Measurements from ENCODE around the gene FAM229A. TPM values are rescaled to one million over a fixed set of nuclear protein-coding genes. Genes with fewer than 3 reads are reported as not detected.

The FAM229A gene
- total and polyA plus RNA-seq, 9 of the 15 experiments (the other 6 are each of a cell fraction or from before 2014, with no cell fraction given): 0.04 to 21.6 (median 7.4) TPM

- TF ChIP-seq PHF8 (IDR thresholded peaks at IDR 0.05; ENCODE audit: borderline replicate concordance, low read length): no peak
- TF ChIP-seq ZNF354B (CRISPR knock-in tag; IDR thresholded peaks at IDR 0.05): no peak
- no peak for TF ChIP-seq CGGBP1 (CRISPR knock-in tag; IDR thresholded peaks at IDR 0.05)
- no peak for TF ChIP-seq HMGN3 (IDR thresholded peaks at IDR 0.05; ENCODE audit: borderline replicate concordance, extremely low read depth, insufficient read length, low read depth, low read length)
- TF ChIP-seq ASH1L (IDR thresholded peaks at IDR 0.05; ENCODE audit: borderline replicate concordance, low read depth, partially characterized antibody): no peak
- TF ChIP-seq ZBTB11 (CRISPR knock-in tag; IDR thresholded peaks at IDR 0.05): no peak
- no peak for TF ChIP-seq PPARD (CRISPR knock-in tag; IDR thresholded peaks at IDR 0.05)
- no peak for TF ChIP-seq ILF3 (IDR thresholded peaks at IDR 0.05; ENCODE audit: borderline replicate concordance)
- 0 out of 2 replicates have a peak, but pooled peaks have one; percentile 27 for TF ChIP-seq SMAD4 (CRISPR knock-in tag; conservative IDR thresholded peaks at IDR 0.05)
- TF ChIP-seq MECOM (CRISPR knock-in tag; IDR thresholded peaks at IDR 0.05): no peak
- TF ChIP-seq NUFIP1 (IDR thresholded peaks at IDR 0.05; ENCODE audit: partially characterized antibody): no peak
- no peak for TF ChIP-seq DIDO1 (tag; IDR thresholded peaks at IDR 0.05; ENCODE audit: low read depth)
- TF ChIP-seq MEF2A (IDR thresholded peaks at IDR 0.05; ENCODE audit: control insufficient read depth, low read depth, low read length): no peak
- no peak for TF ChIP-seq ZNF124 (CRISPR knock-in tag; IDR thresholded peaks at IDR 0.05)
- TF ChIP-seq RNF2 (IDR thresholded peaks at IDR 0.05): no peak
- TF ChIP-seq SIRT6 (IDR thresholded peaks at IDR 0.05; ENCODE audit: low read depth, low read length): no peak
- TF ChIP-seq BMI1 (IDR thresholded peaks at IDR 0.05; ENCODE audit: low read length): no peak
- no peak for TF ChIP-seq NR2C2 (CRISPR knock-in tag; IDR thresholded peaks at IDR 0.05)
- no peak for TF ChIP-seq NR2C2 (tag; IDR thresholded peaks at IDR 0.05)
- no peak for TF ChIP-seq PHF20 (IDR thresholded peaks at IDR 0.05; ENCODE audit: partially characterized antibody)
- no peak for TF ChIP-seq SNIP1 (IDR thresholded peaks at IDR 0.05; ENCODE audit: low read depth)
- 0 out of 2 replicates have a peak, but pooled peaks have one; percentile 10 for TF ChIP-seq VEZF1 (CRISPR knock-in tag; IDR thresholded peaks at IDR 0.05)
- TF ChIP-seq ZNF507 (tag; conservative IDR thresholded peaks at IDR 0.05): no peak
- TF ChIP-seq POU5F1 (IDR thresholded peaks at IDR 0.05; ENCODE audit: borderline replicate concordance, low read depth, low read length, partially characterized antibody): no peak
- no peak for TF ChIP-seq SMARCB1 (IDR thresholded peaks at IDR 0.05; ENCODE audit: insufficient read length, low read depth)
These were observed 38.8 kb upstream of the FAM229A start (continued) for GRCh38 chr1:32400876-32401631.

Data from K562 (cell line).